Renal pelvis (tissue), 4 donors: ENCODE data around the gene KLLN. TPM values are rescaled to one million over a fixed set of nuclear protein-coding genes. Genes with fewer than 3 reads are reported as not detected.
"Not testable (repeated sequence)": the region's sequence is repeated elsewhere in the genome, so short reads cannot be mapped to it uniquely, and the experiment has no call there.

ENCODE experiments used
- DNase-seq: peaks from one replicate; pipeline ENCODE4 v3.0.0-alpha.2; 2013
- polyA plus RNA-seq, 3 donors: library from polyadenylated mRNA; unstranded; fragments of 120-200 nt; gene quantifications; one replicate each; pipeline ENCODE4 v1.2.1, GENCODE V29; 2013; ENCODE audit not compliant: insufficient read length in 3 of 3

Gene KLLN
- polyA plus RNA-seq, 3 donors = 1.5 to 1.6 (median 1.5) TPM

- no peak for DNase-seq
These were observed 17.7 kb downstream of the KLLN start for GRCh38 chr10:87845624-87845998.

- no peak for DNase-seq
These were observed 18.3 kb downstream of the KLLN start for GRCh38 chr10:87844837-87845623.

GRCh38 chr10:87843714-87844113 is 19.6 kb downstream of the KLLN start:
- no peak for DNase-seq

- DNase-seq = no peak
These were observed 20.4 kb downstream of the KLLN start for GRCh38 chr10:87842776-87843497.

GRCh38 chr10:87842220-87842641 is 21.1 kb downstream of the KLLN start:
- DNase-seq = no peak

GRCh38 chr10:87841186-87841585 is 22.1 kb downstream of the KLLN start:
- DNase-seq = no peak

GRCh38 chr10:87838650-87839049 is 24.7 kb downstream of the KLLN start:
- no peak for DNase-seq

- DNase-seq = no peak
These were observed 25.9 kb downstream of the KLLN start for GRCh38 chr10:87837445-87837844.

GRCh38 chr10:87836098-87836497 is 27.2 kb downstream of the KLLN start:
- DNase-seq = no peak

DNA sequence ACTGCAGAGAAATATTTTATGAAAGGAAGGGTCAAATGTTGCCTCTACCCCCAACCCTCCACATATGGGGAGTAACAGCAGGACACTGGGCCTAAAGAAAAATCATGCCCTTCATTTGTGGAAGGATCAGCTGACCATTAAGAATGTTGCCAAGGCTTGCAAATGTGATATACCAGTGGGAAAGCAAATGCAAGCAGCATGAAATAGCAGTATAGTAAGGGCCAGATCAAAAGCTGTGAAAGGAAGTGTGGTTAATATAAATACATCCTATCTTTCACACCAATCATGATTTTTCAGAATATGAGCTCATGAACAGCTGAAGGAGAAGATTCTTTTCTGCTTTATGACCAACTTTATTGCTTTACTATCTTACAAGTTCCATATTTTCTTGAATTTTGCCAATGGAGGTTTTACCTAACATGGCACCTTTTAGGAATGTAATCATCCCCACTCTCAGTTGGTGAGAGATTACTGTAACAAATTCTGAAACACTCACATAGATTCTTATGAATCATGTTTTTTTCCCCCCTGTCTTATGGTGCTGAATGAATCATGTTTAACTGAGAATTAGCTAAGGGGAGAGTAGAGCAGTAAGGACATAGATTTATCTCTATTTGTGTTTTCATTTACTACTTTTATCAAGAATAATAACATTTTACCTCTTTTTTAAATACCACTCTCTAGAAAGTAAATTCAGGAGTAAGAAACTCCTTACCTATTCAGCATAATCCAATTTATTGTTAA is 33.2 kb downstream of the KLLN start:
- DNase-seq = no peak

DNA sequence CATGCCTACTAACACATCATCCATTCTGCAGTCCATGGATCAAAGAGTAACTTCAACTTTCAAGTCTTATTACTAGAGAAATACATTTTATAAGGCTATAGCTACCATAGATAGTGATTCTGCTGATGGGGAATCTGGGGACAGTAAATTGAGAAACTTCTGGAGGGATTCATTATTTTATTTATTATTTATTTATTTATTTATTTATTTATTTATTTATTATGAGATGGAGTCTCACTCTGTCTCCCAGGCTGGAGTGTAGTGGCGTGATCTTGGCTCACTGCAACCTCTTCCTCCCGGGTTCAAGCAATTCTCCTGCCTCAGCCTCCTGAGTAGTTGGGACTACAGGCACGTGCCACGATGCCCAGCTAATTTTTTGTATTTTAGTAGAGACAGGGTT is 34.3 kb downstream of the KLLN start:
- DNase-seq = not testable (repeated sequence)

- DNase-seq = no peak
These were observed 35.7 kb downstream of the KLLN start for GRCh38 chr10:87827681-87828080.

- no peak for DNase-seq
These were observed 36.7 kb downstream of the KLLN start for GRCh38 chr10:87826653-87827052.

DNA sequence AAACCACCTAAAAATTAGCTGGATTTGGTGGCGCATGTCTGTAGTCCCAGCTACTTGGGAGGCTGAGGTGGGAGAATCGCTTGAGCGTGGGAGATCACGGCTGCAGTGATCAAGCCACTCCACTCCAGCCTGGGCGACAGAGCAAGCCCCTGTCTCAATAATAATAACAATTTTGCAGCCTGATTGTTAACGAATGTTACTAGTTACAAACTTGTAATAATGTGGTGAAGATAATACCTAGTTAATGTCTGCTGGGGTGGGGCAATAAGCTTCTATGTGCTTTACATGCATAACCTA is 44.1 kb downstream of the KLLN start:
- no peak for DNase-seq

- DNase-seq = peak; percentile 42
These were observed 44.6 kb downstream of the KLLN start for GRCh38 chr10:87818505-87819288.

DNA sequence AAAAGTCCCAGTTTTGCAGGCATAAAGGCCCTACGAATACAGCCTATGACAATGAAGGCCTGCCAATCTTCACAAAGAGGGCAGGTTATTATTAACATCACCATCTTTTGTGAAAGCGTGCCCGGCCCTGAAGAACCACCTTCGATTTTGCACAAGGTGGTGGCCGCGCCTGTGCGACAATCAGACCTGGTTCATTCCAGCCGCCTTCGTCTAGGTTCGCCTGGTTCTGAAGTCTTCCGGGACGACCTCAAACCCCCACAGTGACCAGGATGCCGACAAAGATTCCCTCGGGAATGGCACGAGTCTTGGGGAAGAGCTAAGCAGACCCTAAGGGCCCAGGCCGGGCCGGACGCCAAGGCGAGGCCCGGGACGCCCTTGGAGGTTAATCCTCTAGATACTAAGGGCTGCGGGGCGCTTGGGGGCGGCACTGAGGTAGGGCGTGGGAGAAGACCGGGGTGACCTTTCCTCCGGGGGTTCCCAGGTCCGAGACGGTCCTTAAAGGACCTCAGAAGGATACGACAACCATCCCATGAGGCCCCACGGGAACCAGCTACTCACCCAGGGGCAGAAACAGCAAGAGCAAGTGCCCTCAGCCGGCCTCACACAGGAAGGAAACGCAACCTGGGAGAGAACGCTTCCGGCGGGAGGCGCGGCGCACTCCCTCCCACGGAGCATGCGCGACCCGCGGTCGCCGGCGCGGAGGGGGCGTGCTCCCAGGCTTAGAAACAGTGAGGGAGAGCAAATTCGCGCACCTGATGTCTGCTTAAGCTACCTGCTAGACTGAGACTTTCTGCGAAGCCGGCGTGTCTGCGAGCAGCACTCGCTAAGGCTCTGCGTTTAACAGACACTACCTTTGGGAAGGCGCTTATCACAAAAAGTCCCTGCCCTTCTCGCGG is 45.5 kb downstream of the KLLN start, which contains the start of gene ATAD1:
TSS of gene ATAD1 (minus strand) at position 618 of the 896 bp plus-strand sequence. CDS start 3,627 bp downstream, outside the sequence.
- peak; percentile 83 for DNase-seq

DNA sequence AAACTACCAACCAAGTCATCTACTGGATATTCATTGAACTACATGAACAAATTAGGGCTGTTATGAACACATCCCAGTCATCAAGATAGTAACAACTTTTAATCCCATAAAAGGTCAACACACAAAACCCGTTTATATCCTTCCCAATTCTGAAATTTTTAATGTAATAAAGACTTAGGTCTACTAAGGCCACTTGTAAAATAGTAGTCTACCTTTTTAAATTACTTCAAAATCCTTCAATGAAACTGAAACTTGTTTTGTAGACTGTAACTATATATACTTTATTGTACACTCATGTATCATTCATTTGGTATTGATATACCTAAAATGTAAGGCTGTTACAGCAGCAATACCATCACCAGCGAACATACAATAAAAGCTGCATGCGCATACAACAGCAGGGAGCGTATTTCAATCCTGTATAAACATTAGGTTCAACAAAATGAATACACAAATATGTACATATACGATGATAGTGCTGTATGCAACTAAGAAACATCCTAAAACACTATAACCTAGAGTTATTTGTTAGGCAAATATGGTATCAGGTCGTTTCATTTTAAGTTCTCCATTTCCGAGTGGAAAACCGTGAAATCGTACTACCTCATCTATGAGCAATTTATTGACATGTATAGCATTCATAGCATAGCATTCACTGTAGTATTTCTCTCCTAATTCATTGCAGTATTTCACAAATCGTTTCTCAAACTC is 46.3 kb downstream of the KLLN start:
- DNase-seq = no peak

DNA sequence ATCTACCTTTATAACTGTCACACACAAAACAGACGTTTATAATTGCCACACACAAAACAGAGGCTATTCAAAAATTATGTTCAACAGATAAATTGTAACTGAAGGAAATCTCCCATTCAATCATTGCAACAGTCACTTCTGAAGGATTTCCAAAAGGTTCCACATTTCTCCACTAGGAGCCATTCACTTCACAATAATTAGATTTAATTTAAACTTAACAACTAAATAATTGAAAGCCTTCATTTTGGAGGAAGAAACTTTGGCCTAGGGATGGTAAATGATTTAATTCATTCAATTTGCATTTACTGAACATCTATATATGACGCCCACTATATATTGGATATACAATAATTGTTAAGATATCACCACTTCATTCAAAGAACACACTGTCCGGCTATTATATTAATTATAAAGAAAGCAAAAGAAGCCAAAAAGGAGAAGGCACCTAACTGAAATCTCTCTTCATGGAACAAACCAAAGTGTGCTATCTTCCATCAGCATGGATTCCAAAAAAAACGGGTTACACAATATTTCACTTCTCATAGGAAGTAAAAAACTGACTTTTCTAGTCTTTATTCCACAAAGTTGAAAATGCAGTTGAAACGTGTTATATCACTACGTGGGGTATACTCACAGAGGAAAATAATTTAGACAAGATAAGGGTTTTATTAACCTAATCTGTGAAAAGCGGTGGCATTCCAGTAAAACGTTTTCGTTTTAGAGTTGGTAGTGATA is 47.0 kb downstream of the KLLN start:
- no peak for DNase-seq
